Measurements from ENCODE around the gene TNRC18. TPM values are rescaled to one million over a fixed set of nuclear protein-coding genes. Genes with fewer than 3 reads are reported as not detected.

Gene TNRC18
- total and polyA plus RNA-seq, 9 of the 15 experiments (the other 6 are each of a cell fraction or from before 2014, with no cell fraction given): 0.03 to 43.2 (median 18.0) TPM

DNA sequence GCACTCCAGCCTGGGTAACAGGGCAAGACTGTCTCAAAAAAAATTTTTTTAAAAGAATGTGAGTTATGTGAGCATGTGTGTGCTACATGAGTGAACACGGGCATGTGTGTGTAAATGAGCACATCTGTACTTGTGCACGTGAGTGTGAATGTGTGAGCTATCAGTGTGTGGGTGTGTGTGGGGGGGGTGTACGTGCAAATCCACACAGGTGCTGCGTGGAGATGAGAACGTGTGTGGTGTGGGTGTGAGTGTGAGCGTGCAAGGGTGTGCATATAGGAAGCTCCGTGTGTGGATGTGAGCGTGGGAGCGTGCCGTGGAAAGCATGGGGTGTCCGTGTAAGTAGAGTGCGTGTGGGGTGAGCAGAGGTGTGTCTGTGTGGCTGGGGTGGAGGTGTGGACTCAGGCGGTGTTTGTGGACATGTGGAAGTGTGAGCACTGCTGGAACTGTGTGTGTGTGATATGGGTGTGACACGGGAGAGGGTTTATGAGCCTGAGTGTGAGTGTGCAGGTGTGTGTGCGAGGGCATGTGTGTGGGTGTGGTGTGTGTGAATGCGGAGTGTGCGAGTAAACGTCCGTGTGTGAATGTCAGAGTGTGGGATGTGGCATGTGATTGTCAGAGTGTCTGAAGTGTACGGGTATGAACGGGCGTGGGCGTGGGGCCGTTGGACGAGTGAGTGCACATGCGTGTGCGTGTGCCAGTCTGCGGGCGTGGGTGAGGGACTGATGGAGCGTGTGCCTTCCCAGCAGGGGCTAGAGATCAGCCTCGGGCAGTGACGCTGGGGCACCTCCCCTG is 45.9 kb upstream of the TNRC18 start:
- FAIRE-seq: peak; percentile 46
- intact Hi-C loops (cut with micrococcal nuclease): no loop called here

More for the DNA sequence above, 45.9 kb upstream of the TNRC18 start:
- Histone ChIP-seq H3K27me3 (ENCODE audit: control insufficient read depth in 2 of 2, insufficient read depth in 2 of 2, low read length in 2 of 2) (no peaks in the 10 kb centered on the region), H3K9ac (ENCODE audit: insufficient read depth in 1 of 2, low read depth in 2 of 2, low read length in 2 of 2) (no peak overlapping the region), H2AFZ (ENCODE audit: low read depth, low read length) (no peak overlapping the region), H3K4me3 (no peak overlapping the region), H4K20me1 (replicated peaks; ENCODE audit: control insufficient read depth, insufficient read depth, low read length) (no peaks in the 10 kb centered on the region), H3K36me3 (ENCODE audit: control insufficient read depth, insufficient read depth, low read length) (no peaks in the 10 kb centered on the region), H3K4me2 (ENCODE audit: insufficient read depth, low read length) (no peak overlapping the region), H3K79me2 (ENCODE audit: control insufficient read depth, insufficient read depth, low read length) (no peaks in the 10 kb centered on the region), H3K9me3 (replicated peaks; ENCODE audit: control insufficient read depth, insufficient read depth, low read depth, low read length) (peaks cover 7% of the 10 kb centered on the region), H3K9me1 (ENCODE audit: control insufficient read depth, insufficient read depth, low read length) (no peaks in the 10 kb centered on the region), H3K27ac (ENCODE audit: extremely low read depth, low read depth, low read length) (no peak overlapping the region; the same call in 2 of the 3 replicates), H3K4me1 (replicated peaks in 1 of 2; ENCODE audit: control insufficient read depth in 2 of 2, insufficient read depth in 2 of 2, low read length in 2 of 2) (peaks cover 3 to 31% of the 10 kb centered on the region in 2 experiments; a peak in 4 of 5 replicates)
- BruUV-seq (replicated peaks): no TSS peak
- DNase-seq (ENCODE audit: extremely low read depth in 1 of 4, low spot score in 3 of 4) (no peak), ATAC-seq (no peak)
- TF ChIP-seq, protein P1, sequence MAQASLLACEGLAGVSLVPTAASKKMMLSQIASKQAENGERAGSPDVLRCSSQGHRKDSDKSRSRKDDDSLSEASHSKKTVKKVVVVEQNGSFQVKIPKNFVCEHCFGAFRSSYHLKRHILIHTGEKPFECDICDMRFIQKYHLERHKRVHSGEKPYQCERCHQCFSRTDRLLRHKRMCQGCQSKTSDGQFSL (CRISPR knock-in tag; IDR thresholded peaks at IDR 0.05): peak; percentile 60; the same call in 1 of the 2 replicates
- TF ChIP-seq, protein P1 (tag; IDR thresholded peaks at IDR 0.05): no peak
- TF ChIP-seq, protein P2, sequence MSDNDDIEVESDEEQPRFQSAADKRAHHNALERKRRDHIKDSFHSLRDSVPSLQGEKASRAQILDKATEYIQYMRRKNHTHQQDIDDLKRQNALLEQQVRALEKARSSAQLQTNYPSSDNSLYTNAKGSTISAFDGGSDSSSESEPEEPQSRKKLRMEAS (CRISPR knock-in tag; IDR thresholded peaks at IDR 0.05): 0 out of 2 replicates have a peak, but pooled peaks have one; percentile 13
- TF ChIP-seq MYNN (IDR thresholded peaks at IDR 0.05) (peak; percentile 51; the same call in 1 of the 2 replicates), MYNN (CRISPR knock-in tag; IDR thresholded peaks at IDR 0.05) (no peak), SETDB1 (IDR thresholded peaks at IDR 0.05; ENCODE audit: low read length) (no peak), PHF21A (IDR thresholded peaks at IDR 0.05; ENCODE audit: borderline replicate concordance, low read depth) (no peak), EGR1 (conservative IDR thresholded peaks at IDR 0.05) (0 out of 2 replicates have a peak, but pooled peaks have one; percentile 9), KHSRP (IDR thresholded peaks at IDR 0.05) (no peak), ZNF324 (CRISPR knock-in tag; IDR thresholded peaks at IDR 0.05) (no peak), MAZ (CRISPR knock-in tag; conservative IDR thresholded peaks at IDR 0.05 in 1 of 2, IDR thresholded peaks at IDR 0.05 in 1 of 2) (no peak), ZFPM2 (CRISPR knock-in tag; IDR thresholded peaks at IDR 0.05) (no peak)
- TF ChIP-seq, protein P3, sequence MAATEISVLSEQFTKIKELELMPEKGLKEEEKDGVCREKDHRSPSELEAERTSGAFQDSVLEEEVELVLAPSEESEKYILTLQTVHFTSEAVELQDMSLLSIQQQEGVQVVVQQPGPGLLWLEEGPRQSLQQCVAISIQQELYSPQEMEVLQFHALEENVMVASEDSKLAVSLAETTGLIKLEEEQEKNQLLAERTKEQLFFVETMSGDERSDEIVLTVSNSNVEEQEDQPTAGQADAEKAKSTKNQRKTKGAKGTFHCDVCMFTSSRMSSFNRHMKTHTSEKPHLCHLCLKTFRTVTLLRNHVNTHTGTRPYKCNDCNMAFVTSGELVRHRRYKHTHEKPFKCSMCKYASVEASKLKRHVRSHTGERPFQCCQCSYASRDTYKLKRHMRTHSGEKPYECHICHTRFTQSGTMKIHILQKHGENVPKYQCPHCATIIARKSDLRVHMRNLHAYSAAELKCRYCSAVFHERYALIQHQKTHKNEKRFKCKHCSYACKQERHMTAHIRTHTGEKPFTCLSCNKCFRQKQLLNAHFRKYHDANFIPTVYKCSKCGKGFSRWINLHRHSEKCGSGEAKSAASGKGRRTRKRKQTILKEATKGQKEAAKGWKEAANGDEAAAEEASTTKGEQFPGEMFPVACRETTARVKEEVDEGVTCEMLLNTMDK (IDR thresholded peaks at IDR 0.05; ENCODE audit: borderline replicate concordance, insufficient read depth, low read depth, low read length, poor library complexity, severe bottlenecking): no peak
- TF ChIP-seq, protein P4, sequence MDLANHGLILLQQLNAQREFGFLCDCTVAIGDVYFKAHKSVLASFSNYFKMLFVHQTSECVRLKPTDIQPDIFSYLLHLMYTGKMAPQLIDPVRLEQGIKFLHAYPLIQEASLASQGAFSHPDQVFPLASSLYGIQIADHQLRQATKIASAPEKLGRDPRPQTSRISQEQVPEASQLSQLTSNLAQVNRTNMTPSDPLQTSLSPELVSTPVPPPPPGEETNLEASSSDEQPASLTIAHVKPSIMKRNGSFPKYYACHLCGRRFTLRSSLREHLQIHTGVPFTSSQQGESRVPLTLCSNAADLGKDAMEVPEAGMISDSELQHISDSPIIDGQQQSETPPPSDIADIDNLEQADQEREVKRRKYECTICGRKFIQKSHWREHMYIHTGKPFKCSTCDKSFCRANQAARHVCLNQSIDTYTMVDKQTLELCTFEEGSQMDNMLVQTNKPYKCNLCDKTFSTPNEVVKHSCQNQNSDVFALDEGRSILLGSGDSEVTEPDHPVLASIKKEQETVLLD (IDR thresholded peaks at IDR 0.05): 0 out of 2 replicates have a peak, but pooled peaks have one; percentile 17
- WGBS (ENCODE audit: insufficient coverage, low coverage, missing lambda C conversion rate): 92% methylated on average over 28 of the region's 32 CpGs
- ChIA-PET CTCF (ENCODE audit: low intra/inter-chr PET ratio) (no interaction called here), POLR2A (interaction anchor here (0.7 kb wide), 1 partner anchor 180 kb away, joined by 3 read pairs; no protein-coding TSS in a partner anchor)
- in situ Hi-C loops (cut with MboI): no loop called here
